Adrenal gland (tissue), 12 donors: Measurements from ENCODE around the gene ZBTB14. TPM values are rescaled to one million over a fixed set of nuclear protein-coding genes. Genes with fewer than 3 reads are reported as not detected.

Source experiments
- DNase-seq, 7 donors: peaks; one replicate each; pipeline ENCODE4 v3.0.0-alpha.2; 2019 to 2020
- H3K27ac ChIP-seq, 5 donors: fragments of 200-600 bp; sonication (generic) in 4 of 5; 1 replicate in 3 of 5; 2 replicates in 2 of 5; pipeline versions ENCODE4 v1.5.1 to v1.8.0; 2016 to 2020; ENCODE audit warnings: mild to moderate bottlenecking in 1 of 5
- H3K27me3 ChIP-seq: fragments of 200-600 bp; 2 replicates; pipeline ENCODE4 v1.8.0; 2021
- H3K36me3 ChIP-seq, 2 donors: fragments of 200-600 bp; replicated peaks in 1 of 2; 1 replicate in 1 of 2; 2 replicates in 1 of 2; pipeline versions ENCODE4 v1.5.1 to v1.8.0; 2018 to 2022
- H3K4me1 ChIP-seq, 2 donors: fragments of 200-600 bp; replicated peaks in 1 of 2; 1 replicate in 1 of 2; 2 replicates in 1 of 2; pipeline versions ENCODE4 v1.5.1 to v1.8.0; 2018 to 2021
- H3K4me3 ChIP-seq, 4 donors: fragments of 200-600 bp; sonication (generic) in 3 of 4; one replicate each; pipeline ENCODE4 v1.5.1; 2016 to 2018
- H3K9me3 ChIP-seq, 3 donors: fragments of 200-600 bp; sonication (generic) in 1 of 3; replicated peaks in 1 of 3; 1 replicate in 2 of 3; 2 replicates in 1 of 3; pipeline versions ENCODE4 v1.5.1 to v1.8.0; 2016 to 2021
- POLR2A ChIP-seq, 2 donors: fragments of 450-650 bp; IDR thresholded peaks; one replicate each; pipeline ENCODE4 v1.6.1; 2017; ENCODE audit warnings: antibody characterized with exemption in 2 of 2, mild to moderate bottlenecking in 2 of 2, moderate library complexity in 1 of 2
- WGBS, 4 donors: extraction: QIAGEN DNeasy Blood & Tissue Kit in 2 of 4; methylation state at CpG; one replicate each; pipeline versions ENCODE4 v1.1.5 to v1.1.7; 2013 to 2017; 5-methylcytosine and 5-hydroxymethylcytosine counted together
- intact Hi-C, 2 donors: fragments of 100-400 bp; cut with DNase I; formaldehyde crosslinking; loops; one replicate each; pipeline versions ENCODE4 v1.14.1 to v1.15.0; 2022 to 2023
- polyA plus RNA-seq, 3 donors: library from polyadenylated mRNA; stranded (reverse); fragments of 200-250 nt in 2 of 3; fragments of 350-450 nt in 1 of 3; fragmentation: Illumina TruSeq in 1 of 3; extraction: RNeasy Lipid Tissue Mini Kit (QIAGEN cat#74804) in 1 of 3; gene quantifications; one replicate each; pipeline ENCODE4 v1.2.3, GENCODE V29; 2013 to 2014
- total RNA-seq, 9 donors: library from RNA; depleted of rRNA in 4 of 9; stranded (reverse); fragments of >200 nt in 4 of 9; fragments of 120-200 nt in 1 of 9; fragmentation: NEBNext Ultra II Directional in 1 of 9; extraction: Animal tissue kit (Norgen Biotek cat#: 25700) in 1 of 9; gene quantifications; one replicate each; pipeline versions ENCODE4 v1.1.0 to v1.2.4, GENCODE V29; 2013 to 2023
- TF ChIP-seq, protein P1 (sequence below), 6 experiments: fragments of 450-650 bp in 4 of 6; fragments of 200-600 bp in 2 of 6; sonication (generic) in 1 of 6; IDR thresholded peaks; 1 replicate in 5 of 6; 2 replicates in 1 of 6; pipeline versions ENCODE4 v1.5.1 to v1.8.0; 2016 to 2021; ENCODE audit warnings: antibody characterized with exemption in 6 of 6, mild to moderate bottlenecking in 2 of 6, moderate library complexity in 1 of 6
- donor health status: healthy with polysubstance abuse.
- donor health status: Bipolar disorder and iron deficiency.
- donor health status: DM: yes; HTN: yes; CAD: no.
- donor health status: DM: no; HTN: no; CAD: no.
- donor health status: DM: no; HTN: no; CAD: no.
- donor health status: DM: yes; HTN: yes; CAD: no.

Gene ZBTB14
- total and polyA plus RNA-seq, 12 donors: 5.9 to 16.4 (median 10.6) TPM

DNA sequence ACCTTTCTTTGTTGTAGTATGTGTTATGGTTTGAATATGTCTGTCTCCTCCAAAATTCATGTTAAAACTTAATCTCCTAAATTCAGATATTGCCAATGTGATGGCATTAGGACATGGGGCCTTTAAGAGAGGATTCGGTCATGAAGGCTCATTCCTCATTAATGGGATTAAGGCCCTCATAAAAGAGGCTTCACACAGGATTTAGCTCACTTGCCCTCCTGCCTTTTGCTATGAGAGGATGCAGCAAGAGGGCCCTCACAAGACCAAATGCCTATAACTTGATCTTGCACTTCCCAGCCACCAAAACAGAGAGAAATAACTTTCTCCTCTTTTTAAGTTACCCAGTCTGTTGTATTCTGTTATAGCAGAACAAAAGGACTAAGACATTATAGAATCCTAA, 19.7 kb downstream of the ZBTB14 start:
- Histone ChIP-seq H3K36me3 (no peaks in the 10 kb centered on the region), H3K27ac (no peak overlapping the region), H3K9me3 (no peaks in the 10 kb centered on the region), H3K4me3 (no peak overlapping the region), H3K27me3 (no peaks in the 10 kb centered on the region), H3K4me1 (no peaks in the 10 kb centered on the region)
- DNase-seq: no peak
- WGBS, 4 donors: 53 to 63% (median 60%) methylated on average over 1 of the region's 1 CpG
- no peak for TF ChIP-seq POLR2A (IDR thresholded peaks at IDR 0.05)
- TF ChIP-seq, protein P1, sequence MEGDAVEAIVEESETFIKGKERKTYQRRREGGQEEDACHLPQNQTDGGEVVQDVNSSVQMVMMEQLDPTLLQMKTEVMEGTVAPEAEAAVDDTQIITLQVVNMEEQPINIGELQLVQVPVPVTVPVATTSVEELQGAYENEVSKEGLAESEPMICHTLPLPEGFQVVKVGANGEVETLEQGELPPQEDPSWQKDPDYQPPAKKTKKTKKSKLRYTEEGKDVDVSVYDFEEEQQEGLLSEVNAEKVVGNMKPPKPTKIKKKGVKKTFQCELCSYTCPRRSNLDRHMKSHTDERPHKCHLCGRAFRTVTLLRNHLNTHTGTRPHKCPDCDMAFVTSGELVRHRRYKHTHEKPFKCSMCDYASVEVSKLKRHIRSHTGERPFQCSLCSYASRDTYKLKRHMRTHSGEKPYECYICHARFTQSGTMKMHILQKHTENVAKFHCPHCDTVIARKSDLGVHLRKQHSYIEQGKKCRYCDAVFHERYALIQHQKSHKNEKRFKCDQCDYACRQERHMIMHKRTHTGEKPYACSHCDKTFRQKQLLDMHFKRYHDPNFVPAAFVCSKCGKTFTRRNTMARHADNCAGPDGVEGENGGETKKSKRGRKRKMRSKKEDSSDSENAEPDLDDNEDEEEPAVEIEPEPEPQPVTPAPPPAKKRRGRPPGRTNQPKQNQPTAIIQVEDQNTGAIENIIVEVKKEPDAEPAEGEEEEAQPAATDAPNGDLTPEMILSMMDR (IDR thresholded peaks at IDR 0.05): no peak
- intact Hi-C loops: no loop called here

DNA sequence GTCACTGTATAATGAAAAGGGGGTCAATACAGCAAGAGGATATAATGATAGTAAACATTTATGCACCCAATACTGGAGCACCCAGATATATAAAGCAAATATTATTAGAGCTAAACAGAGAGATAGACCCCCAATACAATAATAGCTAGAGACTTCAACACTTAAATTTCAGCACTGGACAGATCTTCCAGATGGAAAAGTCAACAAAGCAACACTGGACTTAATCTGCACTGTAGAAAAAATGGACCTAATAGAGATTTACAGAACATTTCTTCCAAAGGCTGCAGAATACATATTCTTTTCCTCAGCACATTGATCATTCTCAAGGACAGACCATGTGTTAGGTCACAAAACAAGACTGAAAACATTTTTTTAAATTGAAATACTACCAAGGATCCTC, 26.7 kb downstream of the ZBTB14 start:
- intact Hi-C loops: no loop called here
- no peak overlapping the region for H3K4me3 ChIP-seq
- TF ChIP-seq, protein P1 (IDR thresholded peaks at IDR 0.05): no peak
- no peak overlapping the region for H3K27ac ChIP-seq
- H3K9me3 ChIP-seq: no peaks in the 10 kb centered on the region
- no peaks in the 10 kb centered on the region for H3K4me1 ChIP-seq
- no peaks in the 10 kb centered on the region for H3K36me3 ChIP-seq
- H3K27me3 ChIP-seq: no peaks in the 10 kb centered on the region
- no peak for DNase-seq

DNA sequence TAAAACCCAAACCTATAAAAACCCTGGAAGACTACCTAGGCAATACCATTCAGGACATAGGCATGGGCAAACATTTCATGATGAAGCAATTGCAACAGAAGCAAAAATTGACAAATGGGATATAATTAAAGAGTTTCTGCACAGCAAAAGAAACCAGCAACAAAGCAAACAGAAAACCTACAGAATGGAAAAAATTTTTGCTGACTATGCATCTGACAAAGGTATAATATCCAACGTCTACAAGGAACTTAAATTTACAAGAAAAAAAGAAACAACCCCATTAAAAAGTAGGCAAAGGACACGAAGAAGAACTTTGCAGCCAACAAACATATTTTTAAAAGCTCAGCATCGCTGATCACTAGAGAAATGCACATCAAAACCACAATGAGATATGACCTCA, 28.8 kb downstream of the ZBTB14 start:
- no peak overlapping the region for H3K27ac ChIP-seq
- no peak for TF ChIP-seq POLR2A (IDR thresholded peaks at IDR 0.05)
- TF ChIP-seq, protein P1 (IDR thresholded peaks at IDR 0.05): no peak
- H3K4me1 ChIP-seq: no peaks in the 10 kb centered on the region
- no peak for DNase-seq
- H3K9me3 ChIP-seq: no peaks in the 10 kb centered on the region
- intact Hi-C loops: no loop called here
- no peak overlapping the region for H3K4me3 ChIP-seq
- WGBS, 4 donors: 70 to 81% (median 76%) methylated on average over 3 of the region's 3 CpGs
- peaks cover 3% of the 10 kb centered on the region for H3K27me3 ChIP-seq
- H3K36me3 ChIP-seq: no peaks in the 10 kb centered on the region

DNA sequence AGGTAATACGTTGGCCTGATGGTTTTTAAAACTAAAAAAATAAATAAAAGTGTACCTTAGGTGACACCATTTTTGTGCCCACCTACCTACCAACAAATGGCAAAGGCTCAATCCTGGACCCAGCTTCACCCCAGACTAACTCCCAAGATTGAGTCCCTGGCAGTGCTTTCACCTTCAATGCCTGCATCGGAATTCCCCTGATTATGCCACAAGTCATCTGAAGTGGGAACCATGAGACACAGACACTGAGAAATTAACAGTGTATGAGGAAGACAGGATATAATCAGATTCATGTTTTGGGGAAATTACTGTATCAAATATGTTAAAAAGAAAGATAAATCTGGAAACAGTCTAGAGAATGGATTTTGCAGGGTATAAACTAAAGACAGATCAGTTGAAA, 41.6 kb downstream of the ZBTB14 start:
- intact Hi-C loops: no loop called here
- DNase-seq: no peak
- TF ChIP-seq, protein P1 (IDR thresholded peaks at IDR 0.05): no peak
- TF ChIP-seq POLR2A (IDR thresholded peaks at IDR 0.05): no peak
- Histone ChIP-seq H3K36me3 (no peaks in the 10 kb centered on the region), H3K27me3 (no peaks in the 10 kb centered on the region), H3K27ac (no peak overlapping the region), H3K4me1 (no peaks in the 10 kb centered on the region), H3K4me3 (no peak overlapping the region), H3K9me3 (no peaks in the 10 kb centered on the region)
- WGBS, 4 donors: 59 to 66% (median 65%) methylated on average over 2 of the region's 2 CpGs
